Measurements from ENCODE around the gene NHERF1.

- TF ChIP-seq POLR2AphosphoS5 (IDR thresholded peaks at IDR 0.05): no peak
- TF ChIP-seq CTCF (IDR thresholded peaks at IDR 0.05): no peak
- no peak for TF ChIP-seq POLR2A (IDR thresholded peaks at IDR 0.05)
- no peak for TF ChIP-seq EP300 (IDR thresholded peaks at IDR 0.05)
Measured at GRCh38 chr17:74750039-74750326, 1.6 kb downstream of the NHERF1 start.

All from suprapubic skin (tissue), 4 donors.